K562 (cell line): ENCODE data around the gene TENM4.

Experiments
- CAMTA2 ChIP-seq: fragments of 250-450 bp; sonication (Bioruptor Pico); conservative IDR thresholded peaks from 2 replicates; pipeline ENCODE4 v1.5.1; 2022
- EGR1 ChIP-seq: fragments of 450-650 bp; conservative IDR thresholded peaks from 2 replicates; pipeline ENCODE4 v1.6.1; 2017; ENCODE audit warnings: mild to moderate bottlenecking
- ELF1 ChIP-seq: fragments of 200-800 bp; sonication (Bioruptor generic); IDR thresholded peaks from 2 replicates; pipeline ENCODE4 v1.6.1; 2016; ENCODE audit warnings: missing genetic modification characterization, missing compliant biosample characterization
- EP300 ChIP-seq: IDR thresholded peaks from 2 replicates; pipeline ENCODE4 v1.6.1; 2012; ENCODE audit warnings: low read length, improper control_type of control experiment
- FOXK1 ChIP-seq: sonication (generic); formaldehyde crosslinking; IDR thresholded peaks from 2 replicates; pipeline ENCODE4 v1.8.0; 2022; ENCODE audit warnings: missing genetic modification reagents, mild to moderate bottlenecking, borderline replicate concordance
- NR3C1 ChIP-seq: sonication (generic); formaldehyde crosslinking; IDR thresholded peaks from 2 replicates; pipeline ENCODE4 v1.8.1; 2022; ENCODE audit warnings: missing genetic modification reagents
- PHTF2 ChIP-seq: fragments of 250-450 bp; sonication (Bioruptor Pico); IDR thresholded peaks from 2 replicates; pipeline ENCODE4 v1.5.0; 2021; ENCODE audit warnings: mild to moderate bottlenecking
- POLR2A ChIP-seq: fragments of 450-650 bp; conservative IDR thresholded peaks from 2 replicates; pipeline ENCODE4 v1.6.1; 2016
- POLR2AphosphoS5 ChIP-seq: IDR thresholded peaks from 2 replicates; pipeline ENCODE4 v1.6.1; 2011; ENCODE audit warnings: mild to moderate bottlenecking, low read depth, low read length, moderate library complexity; ENCODE audit not compliant: control insufficient read depth, insufficient read depth
- PTBP1 ChIP-seq: fragments of 200-400 bp; formaldehyde crosslinking; IDR thresholded peaks from 2 replicates; pipeline ENCODE4 v1.6.1; 2017; ENCODE audit warnings: low read depth, low read length
- TF ChIP-seq, protein P1 (sequence below), 3 experiments: IDR thresholded peaks in 2 of 3; conservative IDR thresholded peaks in 1 of 3; 2 replicates each; pipeline ENCODE4 v1.5.1; 2011 to 2012; ENCODE audit warnings: low read length in 3 of 3, mild to moderate bottlenecking in 3 of 3, control low read depth in 2 of 3, improper control_type of control experiment in 1 of 3, inconsistent platforms in 1 of 3, low read depth in 1 of 3, mixed read lengths in 1 of 3, moderate library complexity in 1 of 3; ENCODE audit not compliant: insufficient read depth in 2 of 3

DNA sequence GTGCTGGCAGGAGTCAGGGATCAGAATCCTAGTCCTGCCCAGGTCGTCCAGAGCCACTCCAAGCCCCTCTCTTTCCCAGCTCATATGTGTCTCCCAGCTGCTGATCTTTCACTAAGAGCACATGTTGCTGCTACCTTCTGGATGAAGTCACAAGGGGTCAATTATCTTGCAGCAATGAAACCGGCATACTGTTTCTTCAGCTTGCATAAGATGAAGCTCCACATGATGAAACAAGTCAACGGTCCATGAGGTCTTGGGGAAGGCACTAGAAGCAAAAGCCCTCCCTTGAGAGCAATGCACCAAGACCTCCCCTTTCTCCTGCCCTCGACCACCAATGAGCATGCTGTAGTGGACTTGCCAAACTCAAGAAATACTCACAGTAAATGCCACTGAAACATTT is 148.9 kb downstream of the TENM4 start:
- TF ChIP-seq CAMTA2 (CRISPR knock-in tag) = no peak
- TF ChIP-seq EP300 = no peak
- no peak for TF ChIP-seq NR3C1
- no peak for TF ChIP-seq PTBP1
- TF ChIP-seq POLR2A = no peak
- TF ChIP-seq, protein P1, sequence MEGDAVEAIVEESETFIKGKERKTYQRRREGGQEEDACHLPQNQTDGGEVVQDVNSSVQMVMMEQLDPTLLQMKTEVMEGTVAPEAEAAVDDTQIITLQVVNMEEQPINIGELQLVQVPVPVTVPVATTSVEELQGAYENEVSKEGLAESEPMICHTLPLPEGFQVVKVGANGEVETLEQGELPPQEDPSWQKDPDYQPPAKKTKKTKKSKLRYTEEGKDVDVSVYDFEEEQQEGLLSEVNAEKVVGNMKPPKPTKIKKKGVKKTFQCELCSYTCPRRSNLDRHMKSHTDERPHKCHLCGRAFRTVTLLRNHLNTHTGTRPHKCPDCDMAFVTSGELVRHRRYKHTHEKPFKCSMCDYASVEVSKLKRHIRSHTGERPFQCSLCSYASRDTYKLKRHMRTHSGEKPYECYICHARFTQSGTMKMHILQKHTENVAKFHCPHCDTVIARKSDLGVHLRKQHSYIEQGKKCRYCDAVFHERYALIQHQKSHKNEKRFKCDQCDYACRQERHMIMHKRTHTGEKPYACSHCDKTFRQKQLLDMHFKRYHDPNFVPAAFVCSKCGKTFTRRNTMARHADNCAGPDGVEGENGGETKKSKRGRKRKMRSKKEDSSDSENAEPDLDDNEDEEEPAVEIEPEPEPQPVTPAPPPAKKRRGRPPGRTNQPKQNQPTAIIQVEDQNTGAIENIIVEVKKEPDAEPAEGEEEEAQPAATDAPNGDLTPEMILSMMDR (IDR thresholded peaks at IDR 0.05 in 2 of 3, conservative IDR thresholded peaks at IDR 0.05 in 1 of 3; ENCODE audit: insufficient read depth in 2 of 3, low read depth in 1 of 3, low read length in 3 of 3) = no peak
- no peak for TF ChIP-seq EGR1
- no peak for TF ChIP-seq POLR2AphosphoS5
- TF ChIP-seq ELF1 (tag) = no peak
- TF ChIP-seq PHTF2 (CRISPR knock-in tag) = no peak
- TF ChIP-seq FOXK1 = no peak
